Lower lobe of right lung (tissue), 2 donors: ENCODE results near the gene MRPL10. TPM values are rescaled to one million over a fixed set of nuclear protein-coding genes. Genes with fewer than 3 reads are reported as not detected.
"Not testable (repeated sequence)": the region's sequence is repeated elsewhere in the genome, so short reads cannot be mapped to it uniquely, and the experiment has no call there.

Experiments used
- ATAC-seq, 2 donors: fragments of 200-7000 bp; cut with Tn5 transposase; one replicate each; pipeline ENCODE4 v1.9.1; 2020 to 2022; ENCODE audit warnings: mild to moderate bottlenecking in 2 of 2, moderate library complexity in 2 of 2
- DNase-seq: peaks from one replicate; pipeline ENCODE4 v3.0.0-alpha.2; 2020
- H3K27ac ChIP-seq: fragments of 200-600 bp; one replicate; pipeline ENCODE4 v1.8.0; 2022
- H3K27me3 ChIP-seq: fragments of 200-600 bp; one replicate; pipeline ENCODE4 v1.8.0; 2022; ENCODE audit warnings: low read depth
- H3K36me3 ChIP-seq: fragments of 200-600 bp; one replicate; pipeline ENCODE4 v1.8.0; 2022; ENCODE audit warnings: mild to moderate bottlenecking
- H3K4me1 ChIP-seq: fragments of 200-600 bp; one replicate; pipeline ENCODE4 v1.8.0; 2022
- H3K4me3 ChIP-seq: fragments of 200-600 bp; one replicate; pipeline ENCODE4 v1.8.0; 2022; ENCODE audit warnings: mild to moderate bottlenecking
- H3K9me3 ChIP-seq: fragments of 200-600 bp; one replicate; pipeline ENCODE4 v1.8.0; 2022
- CTCF ChIP-seq: fragments of 200-600 bp; IDR thresholded peaks from one replicate; pipeline ENCODE4 v1.8.0; 2022; ENCODE audit warnings: antibody characterized with exemption, mild to moderate bottlenecking
- intact Hi-C: fragments of 100-400 bp; cut with DNase I; formaldehyde crosslinking; loops from one replicate; pipeline ENCODE4 v1.11.0; 2022
- total RNA-seq: library from RNA; stranded (reverse); fragmentation: NEBNext Ultra II Directional; extraction: Animal tissue kit (Norgen Biotek cat#: 25700); gene quantifications from one replicate; pipeline ENCODE4 v1.2.1, GENCODE V29; 2021
- donor health status: DM: no; HTN: yes; CAD: no; lungs with severe emphysema.

The MRPL10 gene
- total RNA-seq, 1 donor from 2014 or later = 33.2 TPM

- no peak for DNase-seq
- no peak overlapping the region for H3K27ac ChIP-seq
- ATAC-seq = peak; percentile 73 to 78
- intact Hi-C loops = no loop called here
- H3K27me3 ChIP-seq = peaks cover 53% of the 10 kb centered on the region
- no peak overlapping the region for H3K4me3 ChIP-seq
- no peaks in the 10 kb centered on the region for H3K36me3 ChIP-seq
- TF ChIP-seq CTCF = peak; percentile 79
- H3K9me3 ChIP-seq = no peaks in the 10 kb centered on the region
- H3K4me1 ChIP-seq = no peaks in the 10 kb centered on the region
Measured at GRCh38 chr17:47776330-47777197, 54.8 kb downstream of the MRPL10 start.

GRCh38 chr17:47774987-47775580, 56.3 kb downstream of the MRPL10 start:
- peaks cover 49% of the 10 kb centered on the region for H3K27me3 ChIP-seq
- H3K27ac ChIP-seq = no peak overlapping the region
- intact Hi-C loops = no loop called here
- H3K9me3 ChIP-seq = no peaks in the 10 kb centered on the region
- H3K4me3 ChIP-seq = no peak overlapping the region
- ATAC-seq (no peak), DNase-seq (no peak)
- no peaks in the 10 kb centered on the region for H3K4me1 ChIP-seq
- TF ChIP-seq CTCF = no peak
- H3K36me3 ChIP-seq = no peaks in the 10 kb centered on the region

- ATAC-seq (no peak), DNase-seq (no peak)
- Histone ChIP-seq H3K27me3 (peaks cover 47% of the 10 kb centered on the region), H3K36me3 (no peaks in the 10 kb centered on the region), H3K9me3 (no peaks in the 10 kb centered on the region), H3K4me1 (no peaks in the 10 kb centered on the region), H3K27ac (no peak overlapping the region), H3K4me3 (no peak overlapping the region)
- intact Hi-C loops = no loop called here
- no peak for TF ChIP-seq CTCF
Measured at GRCh38 chr17:47774331-47774730, 57.0 kb downstream of the MRPL10 start.

GRCh38 chr17:47773649-47774048, 57.7 kb downstream of the MRPL10 start:
- DNase-seq = peak; percentile 58
- H3K36me3 ChIP-seq, H3K9me3 ChIP-seq, intact Hi-C loops, H3K4me3 ChIP-seq, H3K4me1 ChIP-seq, H3K27ac ChIP-seq, ATAC-seq: not testable (repeated sequence)
- peaks cover 43% of the 10 kb centered on the region for H3K27me3 ChIP-seq

Other genes starting within 250 kb of the MRPL10 start
- gene KPNB1, start 181.6 kb downstream of the MRPL10 start, total RNA-seq = 210 TPM
- 8.3 TPM for gene TBKBP1, start 137.4 kb downstream of the MRPL10 start, total RNA-seq
- gene TBX21, start 98.3 kb downstream of the MRPL10 start, total RNA-seq = 3.6 TPM
- gene OSBPL7, start 9.7 kb downstream of the MRPL10 start, total RNA-seq = 15.0 TPM
- 11.6 TPM for gene LRRC46, start 129 bp upstream of the MRPL10 start, total RNA-seq
- 30.9 TPM for gene SCRN2, start 9.7 kb upstream of the MRPL10 start, total RNA-seq
- 4.7 TPM for gene SP6, start 19.6 kb upstream of the MRPL10 start, total RNA-seq
- 19.4 TPM for gene SP2, start 64.7 kb upstream of the MRPL10 start, total RNA-seq
- 29.2 TPM for gene PNPO, start 110.0 kb upstream of the MRPL10 start, total RNA-seq
- gene PRR15L, start 126.3 kb upstream of the MRPL10 start, total RNA-seq = 48.1 TPM
- 161 TPM for gene CDK5RAP3, start 139.6 kb upstream of the MRPL10 start, total RNA-seq
- 22.9 TPM for gene COPZ2, start 206.3 kb upstream of the MRPL10 start, total RNA-seq
- gene NFE2L1, start 216.8 kb upstream of the MRPL10 start, total RNA-seq = 162 TPM